Muscle layer of duodenum (tissue), 2 donors: Measurements from ENCODE around the gene GZF1.

ENCODE experiments used
- H3K27ac ChIP-seq: one replicate; pipeline ENCODE4 v1.7.0; 2013; ENCODE audit warnings: mild to moderate bottlenecking, low read length
- H3K27me3 ChIP-seq: one replicate; pipeline ENCODE4 v1.7.0; 2013; ENCODE audit warnings: low read depth, mild to moderate bottlenecking, control low read depth, low read length
- H3K36me3 ChIP-seq, 2 donors: one replicate each; pipeline ENCODE4 v1.7.0; 2013; ENCODE audit warnings: low read length in 2 of 2, control low read depth in 1 of 2, mild to moderate bottlenecking in 1 of 2; ENCODE audit not compliant: insufficient read depth in 2 of 2, control insufficient read depth in 1 of 2
- H3K4me1 ChIP-seq, 2 donors: one replicate each; pipeline ENCODE4 v1.7.0; 2013; ENCODE audit warnings: low read length in 2 of 2, mild to moderate bottlenecking in 2 of 2, control low read depth in 1 of 2, moderate library complexity in 1 of 2; ENCODE audit not compliant: insufficient read depth in 2 of 2, control insufficient read depth in 1 of 2
- H3K4me3 ChIP-seq, 2 donors: one replicate each; pipeline ENCODE4 v1.7.0; 2013; ENCODE audit warnings: low read length in 2 of 2, low read depth in 1 of 2, mild to moderate bottlenecking in 1 of 2
- H3K9me3 ChIP-seq, 2 donors: one replicate each; pipeline ENCODE4 v1.7.0; 2013; ENCODE audit warnings: low read length in 2 of 2, control low read depth in 1 of 2, mild to moderate bottlenecking in 1 of 2; ENCODE audit not compliant: control insufficient read depth in 1 of 2
- donor health status: healthy.

GZF1 gene

GRCh38 chr20:23361476-23362391, at the start of gene GZF1:
GZF1 (plus strand) TSS chr20:23362182; CDS start chr20:23364384, 2,202 bp downstream.
- no peaks in the 10 kb centered on the region for H3K9me3 ChIP-seq
- peaks cover 13 to 37% of the 10 kb centered on the region in 2 donors for H3K4me1 ChIP-seq
- peak within 1 kb of the TSS; percentile 79 for H3K4me3 ChIP-seq
- no peaks in the 10 kb centered on the region for H3K27me3 ChIP-seq
- H3K27ac ChIP-seq, result peak within 1 kb of the TSS; percentile 100
- H3K36me3 ChIP-seq, result no peaks in the 10 kb centered on the region

GRCh38 chr20:23313271-23313670, 48.7 kb upstream of the GZF1 start:
- Histone ChIP-seq H3K27me3 (no peaks in the 10 kb centered on the region), H3K27ac (no peak overlapping the region), H3K36me3 (no peaks in the 10 kb centered on the region), H3K4me3 (no peak overlapping the region), H3K9me3 (no peaks in the 10 kb centered on the region), H3K4me1 (no peaks in the 10 kb centered on the region)

- Histone ChIP-seq H3K4me3 (no peak overlapping the region), H3K9me3 (no peaks in the 10 kb centered on the region), H3K4me1 (no peaks in the 10 kb centered on the region), H3K27ac (peak overlapping the region; percentile 16), H3K27me3 (no peaks in the 10 kb centered on the region), H3K36me3 (no peaks in the 10 kb centered on the region)
Measured at GRCh38 chr20:23314699-23315098, 47.3 kb upstream of the GZF1 start.

DNA sequence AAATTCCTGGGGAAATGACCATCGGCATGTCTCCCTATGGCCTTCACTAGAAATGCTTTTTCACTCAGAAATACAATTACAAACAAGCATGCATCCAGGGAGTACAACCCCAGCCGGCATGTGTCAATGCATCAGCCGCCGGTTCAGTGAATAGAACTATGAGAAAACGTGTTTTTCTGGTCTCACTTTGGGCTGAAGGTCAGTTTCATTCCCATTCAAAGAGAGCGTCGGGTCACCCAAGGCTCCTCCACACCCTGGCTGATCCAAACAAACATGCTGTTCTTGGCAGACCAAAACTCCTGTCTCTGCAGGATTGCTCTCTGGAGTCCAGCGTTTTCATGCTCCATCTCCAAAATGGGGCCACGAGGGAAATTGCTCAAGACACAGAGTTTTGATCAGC, 46.9 kb upstream of the GZF1 start:
- no peaks in the 10 kb centered on the region for H3K9me3 ChIP-seq
- H3K36me3 ChIP-seq, result no peaks in the 10 kb centered on the region
- H3K27ac ChIP-seq, result no peak overlapping the region
- no peaks in the 10 kb centered on the region for H3K4me1 ChIP-seq
- no peak overlapping the region for H3K4me3 ChIP-seq
- no peaks in the 10 kb centered on the region for H3K27me3 ChIP-seq

- peaks cover 0 to 4% of the 10 kb centered on the region in 2 donors for H3K9me3 ChIP-seq
- no peak overlapping the region for H3K4me3 ChIP-seq
- H3K27me3 ChIP-seq, result no peaks in the 10 kb centered on the region
- H3K4me1 ChIP-seq, result no peaks in the 10 kb centered on the region
- H3K36me3 ChIP-seq, result no peaks in the 10 kb centered on the region
- H3K27ac ChIP-seq, result no peak overlapping the region
Measured at GRCh38 chr20:23316626-23317025, 45.4 kb upstream of the GZF1 start.

DNA sequence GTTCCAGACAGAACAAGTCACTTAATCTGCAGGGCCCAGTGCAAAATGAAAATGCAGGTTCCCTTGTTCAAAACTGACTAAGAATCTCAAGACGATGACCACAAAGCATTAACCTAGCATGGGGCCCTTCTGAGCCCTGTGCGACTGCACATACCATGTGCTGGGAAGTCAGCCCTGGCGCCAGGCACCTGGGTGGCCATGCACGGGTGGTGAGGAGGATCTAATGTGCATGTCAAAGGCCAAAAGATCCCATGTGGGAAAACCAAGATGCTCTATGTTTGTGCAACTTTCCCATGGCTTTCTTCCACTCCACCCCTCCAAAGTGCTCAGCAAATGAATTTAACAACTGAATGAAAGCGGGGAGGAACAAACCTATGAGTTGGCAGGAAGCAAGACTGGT, 44.9 kb upstream of the GZF1 start:
- Histone ChIP-seq H3K27ac (no peak overlapping the region), H3K4me1 (no peaks in the 10 kb centered on the region), H3K36me3 (no peaks in the 10 kb centered on the region), H3K9me3 (peaks cover 0 to 4% of the 10 kb centered on the region in 2 donors), H3K27me3 (no peaks in the 10 kb centered on the region), H3K4me3 (no peak overlapping the region)

- Histone ChIP-seq H3K9me3 (peaks cover 0 to 4% of the 10 kb centered on the region in 2 donors), H3K27me3 (no peaks in the 10 kb centered on the region), H3K27ac (no peak overlapping the region), H3K4me1 (no peaks in the 10 kb centered on the region), H3K36me3 (no peaks in the 10 kb centered on the region), H3K4me3 (no peak overlapping the region)
Measured at GRCh38 chr20:23318347-23318746, 43.6 kb upstream of the GZF1 start.

DNA sequence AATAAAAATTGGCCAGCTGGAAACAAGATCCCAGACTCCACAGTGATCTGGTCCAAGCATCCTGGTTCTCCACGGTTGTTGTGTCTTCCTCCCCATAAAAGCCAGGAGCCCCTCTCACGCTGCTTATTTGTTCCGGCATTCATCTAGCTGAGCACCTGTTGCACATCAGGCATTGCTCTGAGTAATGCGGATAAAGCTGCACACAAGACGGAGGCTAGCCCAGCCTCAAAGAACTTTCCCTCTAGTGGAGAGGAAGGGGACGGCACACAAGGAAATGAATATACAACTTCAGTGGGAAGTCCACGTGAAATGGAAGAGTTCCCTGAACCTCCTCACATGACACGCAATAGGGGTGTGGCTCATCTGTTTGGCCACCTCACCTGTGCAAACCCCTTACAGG, 41.7 kb upstream of the GZF1 start:
- no peak overlapping the region for H3K27ac ChIP-seq
- no peaks in the 10 kb centered on the region for H3K27me3 ChIP-seq
- H3K4me3 ChIP-seq, result no peak overlapping the region
- H3K4me1 ChIP-seq, result no peaks in the 10 kb centered on the region
- H3K9me3 ChIP-seq, result peaks cover 0 to 4% of the 10 kb centered on the region in 2 donors
- no peaks in the 10 kb centered on the region for H3K36me3 ChIP-seq

- no peaks in the 10 kb centered on the region for H3K27me3 ChIP-seq
- no peak overlapping the region for H3K4me3 ChIP-seq
- H3K4me1 ChIP-seq, result no peaks in the 10 kb centered on the region
- peaks cover 0 to 4% of the 10 kb centered on the region in 2 donors for H3K9me3 ChIP-seq
- no peaks in the 10 kb centered on the region for H3K36me3 ChIP-seq
- H3K27ac ChIP-seq, result no peak overlapping the region
Measured at GRCh38 chr20:23325107-23325506, 36.9 kb upstream of the GZF1 start.

DNA sequence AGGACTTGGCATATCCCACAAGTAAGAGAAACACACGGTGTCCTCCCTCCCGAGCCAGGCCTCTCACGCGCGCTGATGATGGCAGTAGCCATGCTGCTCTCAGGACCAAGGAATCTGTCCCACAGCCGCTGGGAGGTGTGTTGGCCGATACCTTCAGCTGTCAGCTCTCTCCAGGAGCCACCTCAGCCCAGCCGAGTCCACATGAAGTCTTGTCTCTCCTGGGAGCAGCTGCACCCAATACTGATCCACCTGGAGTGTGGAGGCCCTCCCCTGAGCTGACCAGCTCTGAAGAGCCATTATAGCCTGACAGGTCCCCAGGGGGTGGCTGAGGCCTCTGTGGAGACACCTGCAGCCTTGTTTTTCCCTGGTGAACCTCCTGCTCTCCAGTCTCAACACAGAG, 35.2 kb upstream of the GZF1 start:
- no peaks in the 10 kb centered on the region for H3K4me1 ChIP-seq
- H3K9me3 ChIP-seq, result no peaks in the 10 kb centered on the region
- H3K4me3 ChIP-seq, result no peak overlapping the region
- no peaks in the 10 kb centered on the region for H3K27me3 ChIP-seq
- no peaks in the 10 kb centered on the region for H3K36me3 ChIP-seq
- H3K27ac ChIP-seq, result no peak overlapping the region

DNA sequence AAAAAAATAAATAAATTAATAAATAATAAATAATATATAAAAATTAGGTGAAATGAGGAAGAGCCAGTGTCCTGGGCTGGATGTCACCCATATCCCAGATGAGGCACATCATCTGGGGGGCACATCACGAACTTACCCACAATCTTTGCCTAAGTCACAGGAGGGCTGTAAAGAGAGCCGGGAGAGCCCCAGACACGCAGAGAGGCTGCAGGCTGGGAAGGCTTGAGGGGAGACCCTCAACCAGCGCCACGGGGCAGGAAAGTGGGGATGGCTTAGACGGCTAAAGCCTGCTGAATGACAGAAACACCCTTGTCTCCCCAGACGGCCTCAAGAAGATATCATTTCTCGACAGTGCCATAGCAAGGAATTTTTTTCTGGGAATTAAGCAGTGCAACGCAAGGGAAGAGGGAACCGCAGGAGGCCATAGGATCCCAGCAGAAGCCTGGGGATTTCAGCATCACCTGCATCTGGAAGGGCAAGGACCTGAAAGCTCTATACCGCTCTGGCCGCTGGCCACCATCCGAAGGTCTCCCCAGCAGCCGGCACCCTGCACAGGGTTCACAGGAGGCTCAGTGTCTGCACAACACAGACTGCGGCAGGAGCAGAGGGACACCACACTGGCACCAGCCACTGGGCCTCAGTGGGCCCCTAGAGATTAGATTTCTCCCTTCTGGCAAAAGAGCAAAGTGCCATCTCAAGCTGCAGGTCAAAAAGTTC, 34.2 kb upstream of the GZF1 start:
- no peaks in the 10 kb centered on the region for H3K27me3 ChIP-seq

More for the DNA sequence above, 34.2 kb upstream of the GZF1 start:
- Histone ChIP-seq H3K4me1 (no peaks in the 10 kb centered on the region), H3K27ac (no peak overlapping the region), H3K4me3 (no peak overlapping the region), H3K36me3 (no peaks in the 10 kb centered on the region), H3K9me3 (no peaks in the 10 kb centered on the region)
